HG03135 (cell line): ENCODE measurements around the gene SELENOV.

Experiments used
- ATAC-seq: cut with Tn5 transposase; IDR thresholded peaks from one replicate; pipeline ENCODE4 v1.9.1; 2021; ENCODE audit warnings: mild to moderate bottlenecking, moderate library complexity; ENCODE audit not compliant: unreplicated experiment

Gene SELENOV

GRCh38 chr19:39492225-39492624 is 22.7 kb upstream of the SELENOV start:
- no peak for ATAC-seq

- no peak for ATAC-seq
Measured at GRCh38 chr19:39492788-39493187, 22.2 kb upstream of the SELENOV start.

GRCh38 chr19:39494661-39495060 is 20.3 kb upstream of the SELENOV start:
- no peak for ATAC-seq

GRCh38 chr19:39496063-39496462 is 18.9 kb upstream of the SELENOV start:
- ATAC-seq: no peak

- ATAC-seq: no peak
Measured at GRCh38 chr19:39497701-39497995, 17.3 kb upstream of the SELENOV start.

- ATAC-seq: no peak
Measured at GRCh38 chr19:39497996-39498797, 16.7 kb upstream of the SELENOV start.

GRCh38 chr19:39498798-39499642 is 15.9 kb upstream of the SELENOV start, which contains the start of gene DLL3:
DLL3 (plus strand) TSS chr19:39498947; CDS start chr19:39498975, 28 bp downstream.
- ATAC-seq: no peak

- no peak for ATAC-seq
Measured at GRCh38 chr19:39499932-39500331, 15.0 kb upstream of the SELENOV start.

GRCh38 chr19:39500543-39500942 is 14.4 kb upstream of the SELENOV start:
- no peak for ATAC-seq

- ATAC-seq: no peak
Measured at GRCh38 chr19:39501340-39501739, 13.6 kb upstream of the SELENOV start.

- ATAC-seq: no peak
Measured at GRCh38 chr19:39502640-39503417, 12.1 kb upstream of the SELENOV start.

- no peak for ATAC-seq
Measured at GRCh38 chr19:39506598-39506943, 8.4 kb upstream of the SELENOV start.

GRCh38 chr19:39506944-39507714 is 7.8 kb upstream of the SELENOV start:
- no peak for ATAC-seq

GRCh38 chr19:39507715-39508364 is 7.1 kb upstream of the SELENOV start:
- no peak for ATAC-seq

GRCh38 chr19:39508629-39509028 is 6.3 kb upstream of the SELENOV start:
- ATAC-seq: no peak

- no peak for ATAC-seq
Measured at GRCh38 chr19:39509233-39509632, 5.7 kb upstream of the SELENOV start.

- no peak for ATAC-seq
Measured at GRCh38 chr19:39512988-39513387, 2.0 kb upstream of the SELENOV start.

GRCh38 chr19:39515551-39516191 is 732 bp downstream of the SELENOV start:
- no peak for ATAC-seq

- no peak for ATAC-seq
Measured at GRCh38 chr19:39516270-39516669, 1.3 kb downstream of the SELENOV start.

- ATAC-seq: no peak
Measured at GRCh38 chr19:39517432-39517831, 2.5 kb downstream of the SELENOV start.
